H1 (cell line): ENCODE measurements around the gene TMEM209. TPM values are rescaled to one million over a fixed set of nuclear protein-coding genes. Genes with fewer than 3 reads are reported as not detected.

Source experiments
- CTCF ChIA-PET: fragments of 300-600 bp; sonication (Branson Sonifier 250); formaldehyde crosslinking; loops from one replicate; lab custom pipeline; 2021; ENCODE audit not compliant: partially characterized antibody; lab: Charles Lee
- POLR2A ChIA-PET: fragments of 300-600 bp; sonication (Branson Sonifier 250); formaldehyde crosslinking; loops from one replicate; lab custom pipeline; 2021; ENCODE audit warnings: inconsistent platforms; ENCODE audit not compliant: partially characterized antibody; lab: Charles Lee
- DNase-seq, 2 experiments: peaks; one replicate each; pipeline versions ENCODE4 v3.0.0 to v3.0.0-alpha.2; 2010 to 2022; ENCODE audit warnings: low spot score in 2 of 2, low read depth in 1 of 2, mixed read lengths in 1 of 2
- FAIRE-seq: peaks from 2 replicates; lab custom pipeline; 2011; peaks lifted over from hg19 to GRCh38; lab: Jason Lieb, UNC
- H2AFZ ChIP-seq: 2 replicates; pipeline ENCODE4 v1.8.1; 2012; ENCODE audit warnings: low read length, inconsistent platforms
- H2AK5ac ChIP-seq: 2 replicates; pipeline ENCODE4 v1.6.1; 2013; ENCODE audit warnings: low read depth, low read length
- H2BK120ac ChIP-seq: replicated peaks from 2 replicates; pipeline ENCODE3; 2013; ENCODE audit warnings: low read depth, low read length, inconsistent platforms
- H2BK12ac ChIP-seq: 2 replicates; pipeline ENCODE4 v1.6.1; 2013; ENCODE audit warnings: low read depth, low read length
- H2BK15ac ChIP-seq: 2 replicates; pipeline ENCODE4 v1.6.1; 2013; ENCODE audit warnings: low read length
- H2BK20ac ChIP-seq: 2 replicates; pipeline ENCODE4 v1.6.1; 2013; ENCODE audit warnings: low read length
- H2BK5ac ChIP-seq: 2 replicates; pipeline ENCODE4 v1.6.1; 2013; ENCODE audit warnings: low read depth, low read length
- H3K14ac ChIP-seq: 2 replicates; pipeline ENCODE4 v1.6.1; 2013; ENCODE audit warnings: inconsistent platforms; ENCODE audit not compliant: insufficient read length
- H3K18ac ChIP-seq: 2 replicates; pipeline ENCODE4 v1.6.1; 2013; ENCODE audit warnings: low read length; ENCODE audit errors: extremely low read depth
- H3K23ac ChIP-seq: 2 replicates; pipeline ENCODE4 v1.6.1; 2013; ENCODE audit warnings: inconsistent platforms; ENCODE audit not compliant: insufficient read length
- H3K23me2 ChIP-seq: 2 replicates; pipeline ENCODE4 v1.6.1; 2013; ENCODE audit warnings: low read depth, low read length
- H3K27ac ChIP-seq: 2 replicates; pipeline ENCODE4 v1.6.1; 2011; ENCODE audit warnings: low read depth, low read length, inconsistent platforms
- H3K27me3 ChIP-seq, 4 experiments: replicated peaks in 1 of 4; 1 replicate in 1 of 4; 2 replicates in 3 of 4; pipeline versions ENCODE4 v1.6.1 to v1.8.1; 2011 to 2013; ENCODE audit warnings: low read length in 3 of 4, mild to moderate bottlenecking in 3 of 4, inconsistent platforms in 2 of 4, mixed read lengths in 2 of 4, moderate library complexity in 1 of 4; ENCODE audit not compliant: control insufficient read depth in 3 of 4, insufficient read depth in 3 of 4; ENCODE audit errors: extremely low read depth in 1 of 4
- H3K36me3 ChIP-seq, 4 experiments: 2 replicates each; pipeline versions ENCODE4 v1.6.1 to v1.8.1; 2011 to 2013; ENCODE audit warnings: mild to moderate bottlenecking in 4 of 4, low read length in 3 of 4, moderate library complexity in 2 of 4, control low read depth in 1 of 4, inconsistent platforms in 1 of 4; ENCODE audit not compliant: insufficient read depth in 4 of 4, control insufficient read depth in 2 of 4
- H3K4ac ChIP-seq: replicated peaks from 2 replicates; pipeline ENCODE3; 2013; ENCODE audit warnings: low read length, low read depth, mixed read lengths, inconsistent platforms; ENCODE audit not compliant: insufficient read length
- H3K4me1 ChIP-seq, 4 experiments: replicated peaks in 1 of 4; 1 replicate in 1 of 4; 2 replicates in 3 of 4; pipeline versions ENCODE4 v1.6.1 to v1.8.1; 2011 to 2013; ENCODE audit warnings: low read length in 3 of 4, inconsistent platforms in 2 of 4, mixed read lengths in 1 of 4; ENCODE audit not compliant: insufficient read depth in 4 of 4, control insufficient read depth in 3 of 4
- H3K4me2 ChIP-seq, 2 experiments: 2 replicates each; pipeline versions ENCODE4 v1.6.1 to v1.8.1; 2011 to 2013; ENCODE audit warnings: low read depth in 2 of 2, low read length in 2 of 2, control low read depth in 1 of 2, inconsistent platforms in 1 of 2, mild to moderate bottlenecking in 1 of 2; ENCODE audit not compliant: insufficient read depth in 1 of 2
- H3K4me3 ChIP-seq, 4 experiments: fragments of 200-600, 300-600 bp in 1 of 4; sonication (generic), shearing (Covaris generic), sonication (Bioruptor Twin) in 1 of 4; 2 replicates each; pipeline versions ENCODE4 v1.5.1 to v1.8.1; 2011 to 2016; ENCODE audit warnings: low read length in 4 of 4, low read depth in 3 of 4, control low read depth in 2 of 4, inconsistent platforms in 2 of 4, mild to moderate bottlenecking in 2 of 4, mixed read lengths in 1 of 4, moderate library complexity in 1 of 4; ENCODE audit not compliant: insufficient read depth in 2 of 4; ENCODE audit errors: extremely low read depth in 1 of 4
- H3K56ac ChIP-seq: replicated peaks from 2 replicates; pipeline ENCODE3; 2013; ENCODE audit warnings: low read depth, mild to moderate bottlenecking, mixed read lengths, low read length, inconsistent platforms; ENCODE audit not compliant: insufficient read length
- H3K79me1 ChIP-seq: 2 replicates; pipeline ENCODE4 v1.6.1; 2013; ENCODE audit warnings: low read depth, low read length, control low read depth
- H3K79me2 ChIP-seq, 2 experiments: 2 replicates each; pipeline versions ENCODE4 v1.6.1 to v1.8.1; 2012 to 2013; ENCODE audit warnings: low read length in 2 of 2, mild to moderate bottlenecking in 2 of 2, inconsistent platforms in 1 of 2; ENCODE audit not compliant: insufficient read depth in 2 of 2, control insufficient read depth in 1 of 2
- H3K9ac ChIP-seq, 4 experiments: replicated peaks in 1 of 4; 1 replicate in 1 of 4; 2 replicates in 3 of 4; pipeline versions ENCODE4 v1.6.1 to v1.8.1; 2011 to 2013; ENCODE audit warnings: low read depth in 3 of 4, low read length in 3 of 4, control low read depth in 2 of 4, mild to moderate bottlenecking in 2 of 4, moderate library complexity in 2 of 4, inconsistent platforms in 1 of 4; ENCODE audit errors: extremely low read depth in 1 of 4
- H3K9me3 ChIP-seq, 2 experiments: 2 replicates each; pipeline versions ENCODE4 v1.6.1 to v1.8.1; 2012 to 2013; ENCODE audit warnings: mild to moderate bottlenecking in 2 of 2, moderate library complexity in 2 of 2, control low read depth in 1 of 2, inconsistent platforms in 1 of 2, low read depth in 1 of 2, low read length in 1 of 2, mixed read lengths in 1 of 2; ENCODE audit not compliant: insufficient read depth in 2 of 2
- H4K20me1 ChIP-seq, 2 experiments: replicated peaks in 1 of 2; 2 replicates each; pipeline versions ENCODE3 to v1.8.1; 2011 to 2013; ENCODE audit warnings: inconsistent platforms in 2 of 2, low read length in 2 of 2, mild to moderate bottlenecking in 1 of 2; ENCODE audit not compliant: insufficient read depth in 2 of 2, control insufficient read depth in 1 of 2
- H4K5ac ChIP-seq: 2 replicates; pipeline ENCODE4 v1.6.1; 2013; ENCODE audit warnings: low read length, low read depth, mixed read lengths, inconsistent platforms; ENCODE audit not compliant: insufficient read length
- H4K8ac ChIP-seq: 2 replicates; pipeline ENCODE4 v1.8.0; 2013; ENCODE audit warnings: mild to moderate bottlenecking, moderate library complexity, low read length, inconsistent platforms; ENCODE audit not compliant: insufficient read depth; ENCODE audit errors: extremely low read depth
- H4K91ac ChIP-seq: replicated peaks from 2 replicates; pipeline ENCODE3; 2013; ENCODE audit warnings: low read length, mixed read lengths, inconsistent platforms; ENCODE audit not compliant: insufficient read length
- ASH2L ChIP-seq: fragments of 200-600, 300-600 bp; sonication (generic); IDR thresholded peaks from one replicate; pipeline ENCODE4 v1.7.1; 2017; ENCODE audit warnings: low read length
- BCL11A ChIP-seq, 2 experiments: IDR thresholded peaks; one replicate each; pipeline ENCODE4 v1.6.1; 2011; ENCODE audit warnings: low read depth in 2 of 2, low read length in 2 of 2, mild to moderate bottlenecking in 2 of 2
- JUND ChIP-seq: IDR thresholded peaks from 2 replicates; pipeline ENCODE4 v1.6.1; 2011; ENCODE audit warnings: mild to moderate bottlenecking, improper control_type of control experiment, low read length
- NANOG ChIP-seq: IDR thresholded peaks from 2 replicates; pipeline ENCODE4 v1.6.1; 2011; ENCODE audit warnings: low read length, low read depth, mild to moderate bottlenecking, inconsistent platforms; ENCODE audit not compliant: insufficient read depth, poor library complexity, severe bottlenecking
- SUZ12 ChIP-seq: fragments of 200-600 bp; sonication (generic); IDR thresholded peaks from 2 replicates; pipeline ENCODE4 v1.6.1; 2012; ENCODE audit warnings: mild to moderate bottlenecking, inconsistent platforms, low read length, moderate library complexity, mixed read lengths
- YY1 ChIP-seq: IDR thresholded peaks from 2 replicates; pipeline ENCODE4 v1.6.1; 2011; ENCODE audit warnings: low read depth, mild to moderate bottlenecking, low read length
- WGBS, 2 experiments: shearing (Covaris generic) in 1 of 2; methylation state at CpG; one replicate each; pipeline versions ENCODE4 v1.1.6 to v1.1.7; 2013 to 2015; ENCODE audit warnings: low lambda C conversion rate in 2 of 2, mixed read lengths in 2 of 2, inconsistent platforms in 1 of 2, low coverage in 1 of 2, missing lambda C conversion rate in 1 of 2; ENCODE audit not compliant: insufficient replicate concordance in 2 of 2, insufficient coverage in 1 of 2, insufficient read length in 1 of 2; ENCODE audit errors: extremely low coverage in 1 of 2, missing lambda C conversion rate in 1 of 2; 5-methylcytosine and 5-hydroxymethylcytosine counted together
- polyA plus RNA-seq, 7 experiments: library from polyadenylated mRNA; depleted of rRNA in 3 of 7; stranded (reverse) in 5 of 7; unstranded in 2 of 7; fragments of >200 nt in 5 of 7; fragments of 200-250 nt in 2 of 7; gene quantifications; 1 replicate in 5 of 7; 2 replicates in 1 of 7; 4 replicates in 1 of 7; pipeline versions ENCODE4 v1.2.1 to v1.2.3, GENCODE V29; 2011 to 2013; ENCODE audit warnings: missing spikeins in 2 of 7, mixed read lengths in 2 of 7
- total RNA-seq: library from RNA; stranded (reverse); fragmentation: NEBNext Ultra II Directional; extraction: Animal tissue kit (Norgen Biotek cat#: 25700); gene quantifications from 2 replicates; pipeline ENCODE4 v1.2.1, GENCODE V29; 2021

TMEM209 gene
- total and polyA plus RNA-seq, 2 of the 8 experiments (the other 6 are each of a cell fraction or from before 2014, with no cell fraction given): 28.5 to 30.5 TPM

GRCh38 chr7:130221746-130222145, 16.5 kb upstream of the TMEM209 start:
- Histone ChIP-seq H2AK5ac (no peak overlapping the region), H3K23me2 (no peaks in the 10 kb centered on the region), H3K14ac (no peak overlapping the region), H2BK120ac (no peak overlapping the region), H2BK12ac (no peak overlapping the region), H2BK15ac (no peak overlapping the region), H3K4me1 (no peaks in the 10 kb centered on the region), H3K4me3 (no peak overlapping the region), H3K56ac (no peak overlapping the region), H3K4ac (no peak overlapping the region), H3K23ac (no peak overlapping the region), H3K27ac (no peak overlapping the region), H3K18ac (no peak overlapping the region), H3K36me3 (no peaks in the 10 kb centered on the region), H3K9ac (no peak overlapping the region), H4K91ac (no peak overlapping the region), H4K5ac (no peak overlapping the region), H3K9me3 (no peaks in the 10 kb centered on the region), H3K4me2 (no peak overlapping the region), H3K79me2 (no peaks in the 10 kb centered on the region), H2BK20ac (no peak overlapping the region), H4K20me1 (no peaks in the 10 kb centered on the region), H3K79me1 (no peaks in the 10 kb centered on the region), H4K8ac (no peak overlapping the region), H2AFZ (no peak overlapping the region), H3K27me3 (no peaks in the 10 kb centered on the region), H2BK5ac (no peak overlapping the region)
- FAIRE-seq (no peak), DNase-seq (no peak)
- TF ChIP-seq NANOG (no peak), SUZ12 (no peak), YY1 (no peak), ASH2L (no peak), BCL11A (IDR thresholded peaks at IDR 0.05; ENCODE audit: low read depth in 2 of 2, low read length in 2 of 2) (no peak), JUND (no peak)
- POLR2A ChIA-PET: interaction anchor here (0.7 kb wide), 1 partner anchor 17 kb away, joined by 3 read pairs; the partner anchor contains the start of gene TMEM209
- WGBS, 2 experiments: 80% methylated on average over 1 of the region's 4 CpGs; no CpG with 5 or more reads in 1 of the 2 experiments
- CTCF ChIA-PET: interaction anchor here (0.7 to 1.1 kb wide), 4 partner anchors 10 to 102 kb away, joined by 3 to 4 read pairs (median 3); no protein-coding TSS in a partner anchor
